D721Med (cell line): ENCODE results near the gene SF1.

Experiments used
- DNase-seq: peaks from one replicate; pipeline ENCODE4 v3.0.0; 2011; ENCODE audit warnings: low spot score; ENCODE audit not compliant: insufficient read length
- FAIRE-seq: peaks from 2 replicates; lab custom pipeline; 2011; peaks lifted over from hg19 to GRCh38; lab: Jason Lieb, UNC
- CTCF ChIP-seq: IDR thresholded peaks from 2 replicates; pipeline ENCODE4 v1.5.1; 2012; ENCODE audit warnings: mild to moderate bottlenecking, control low read depth; ENCODE audit not compliant: insufficient read depth; ENCODE audit errors: missing control alignments

The SF1 gene

GRCh38 chr11:64726867-64727530 is 51.3 kb downstream of the SF1 start:
- DNase-seq = peak; percentile 13
- TF ChIP-seq CTCF = no peak
- FAIRE-seq = no peak

DNA sequence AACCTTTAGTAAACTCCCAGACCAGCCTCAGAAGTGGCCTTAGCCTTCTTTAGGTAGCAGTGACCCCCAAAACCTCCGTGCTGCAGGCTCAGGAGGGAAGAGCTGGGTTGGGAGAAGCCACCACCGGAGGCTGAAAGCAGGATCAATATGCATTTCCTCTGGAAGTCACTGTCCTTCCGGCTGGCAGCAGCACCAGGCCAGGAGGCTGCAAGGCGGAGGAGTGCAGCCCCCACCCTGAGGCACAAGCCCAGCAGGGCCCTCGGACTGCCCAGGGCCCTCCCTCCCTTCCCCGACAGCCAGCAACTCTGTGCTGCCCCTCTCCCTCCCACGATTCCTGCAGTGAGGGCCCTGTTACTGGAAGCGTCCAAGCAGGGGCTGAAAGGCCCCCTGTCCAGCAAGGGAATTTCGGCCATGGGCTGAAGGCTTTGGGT is 52.1 kb downstream of the SF1 start:
- DNase-seq (no peak), FAIRE-seq (no peak)
- TF ChIP-seq CTCF = no peak

DNA sequence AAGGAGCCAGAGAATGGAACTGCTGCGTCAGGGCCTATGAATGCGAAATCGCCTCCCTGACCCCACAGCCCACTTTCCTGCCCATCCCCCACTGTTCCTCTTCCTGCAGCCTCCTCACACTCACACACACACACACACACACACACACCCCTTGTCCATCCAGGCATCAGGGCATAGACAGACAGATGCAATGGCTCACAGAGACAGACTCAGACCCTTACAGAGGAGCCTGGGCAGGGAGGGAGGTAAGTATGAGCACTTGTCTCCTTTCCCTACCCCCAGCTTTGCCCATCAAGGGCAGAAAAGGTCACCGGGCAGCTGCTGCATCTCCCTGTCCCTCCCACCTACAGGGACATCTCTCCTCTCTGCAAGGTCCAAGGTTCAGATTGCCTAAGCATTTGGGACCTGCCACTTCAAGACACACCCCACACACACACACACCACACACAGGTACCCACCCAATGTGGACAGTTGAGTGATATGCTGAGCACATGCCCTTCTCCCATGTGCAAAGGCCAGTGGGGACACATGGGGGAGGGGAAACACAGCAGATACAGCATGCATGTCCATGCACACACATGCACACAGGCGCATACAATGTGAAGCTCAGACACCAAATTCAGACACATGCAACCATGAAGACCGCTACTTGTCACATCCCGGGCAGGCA is 53.3 kb downstream of the SF1 start:
- DNase-seq (no peak), FAIRE-seq (no peak)
- no peak for TF ChIP-seq CTCF

DNA sequence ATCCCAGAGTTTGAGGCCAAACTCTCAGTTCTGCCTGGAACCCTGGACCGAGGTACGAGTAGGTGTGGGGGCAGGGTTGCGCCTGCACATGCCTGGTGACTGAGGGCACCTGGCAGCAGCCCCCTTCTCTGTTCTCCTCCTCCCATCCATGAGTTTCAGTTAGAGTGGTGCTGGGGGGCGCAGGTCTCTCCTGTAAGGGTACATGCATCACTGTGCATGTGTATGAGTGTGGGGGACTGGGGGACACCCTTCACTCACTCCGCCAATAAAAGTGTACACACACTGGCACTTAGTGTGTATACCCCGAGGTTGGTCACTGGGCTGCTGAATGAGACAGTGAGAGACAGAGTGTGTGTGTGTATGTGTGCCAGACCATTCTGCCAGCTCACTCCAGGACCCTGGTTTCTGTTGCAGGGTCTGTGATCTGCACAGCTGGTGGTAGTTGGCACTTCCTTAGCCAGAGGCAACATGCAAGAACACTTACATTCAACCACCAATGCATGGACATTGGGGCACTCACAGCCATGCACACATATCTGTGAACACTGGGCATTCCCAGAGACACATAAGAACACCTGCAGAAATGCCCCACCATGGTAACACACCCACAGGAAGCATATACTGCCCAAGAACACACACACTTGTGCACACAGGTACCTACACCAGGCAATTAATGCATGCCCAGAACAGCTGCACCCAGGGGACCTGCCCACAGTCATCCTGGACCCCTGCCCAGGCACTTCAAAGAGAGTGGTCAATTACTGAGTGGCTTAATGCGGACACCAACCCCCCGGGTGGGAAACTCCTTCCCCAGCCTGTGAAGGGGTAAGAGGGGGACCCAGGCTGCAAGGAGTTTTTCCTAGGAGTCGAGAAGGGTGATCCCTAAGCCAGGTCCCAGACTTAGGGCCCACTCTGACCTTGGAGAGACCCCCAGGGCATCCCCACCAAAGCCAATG is 54.2 kb downstream of the SF1 start:
- DNase-seq (no peak), FAIRE-seq (no peak)
- no peak for TF ChIP-seq CTCF

DNA sequence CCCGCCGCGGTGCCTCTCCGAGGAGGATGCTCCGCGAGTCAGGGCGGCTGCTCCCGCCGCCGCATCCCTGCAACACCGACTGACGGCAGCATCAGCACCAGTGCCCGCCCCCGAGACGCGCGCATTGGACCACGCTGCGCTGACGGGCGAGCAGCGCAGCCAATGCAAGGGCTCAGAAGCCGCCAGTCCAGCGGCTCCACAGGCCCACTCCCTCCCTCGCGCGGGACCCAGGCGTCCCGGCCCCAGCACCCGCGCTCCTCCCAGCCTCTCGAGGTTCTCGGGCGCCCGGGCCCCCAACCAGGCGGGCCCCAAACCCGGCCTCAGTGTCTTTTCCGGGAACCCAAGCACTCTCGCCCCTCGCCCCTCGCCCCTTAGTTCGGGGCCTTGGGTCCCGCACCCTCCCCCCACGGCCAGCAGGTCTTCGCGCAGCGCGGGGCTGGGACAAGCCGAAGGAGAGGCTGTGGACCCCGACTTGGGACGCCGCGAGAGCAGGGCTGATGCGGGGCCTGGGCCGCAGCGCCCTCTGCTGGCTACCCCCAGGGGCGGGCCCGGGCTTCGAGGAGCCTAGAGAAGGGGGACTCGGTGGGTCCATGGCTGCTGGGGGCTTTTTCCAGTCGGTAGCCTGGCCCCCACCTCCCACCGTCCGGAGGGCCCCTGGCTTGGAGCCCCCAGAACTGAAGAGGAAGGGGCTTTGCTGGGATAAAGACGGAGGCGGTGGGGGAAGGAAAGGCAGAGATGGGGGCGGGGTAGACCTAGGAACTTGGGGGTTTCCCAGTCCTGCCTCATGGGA is 55.0 kb downstream of the SF1 start, which contains the start of gene NRXN2:
NRXN2 (minus strand) TSS at position 81 of the 790 bp plus-strand sequence. CDS start 9,498 bp downstream, outside the sequence.
- DNase-seq (peak; percentile 98), FAIRE-seq (no peak)
- peak; percentile 56 for TF ChIP-seq CTCF
